GM12874 (cell line): ENCODE measurements around the gene TCF25.

ENCODE experiments used
- CTCF ChIP-seq: IDR thresholded peaks from 2 replicates; pipeline ENCODE4 v1.5.1; 2011; ENCODE audit warnings: low read depth, mild to moderate bottlenecking, control low read depth, low read length, moderate library complexity; ENCODE audit not compliant: insufficient read depth

TCF25 gene

GRCh38 chr16:89936981-89937380 is 63.6 kb downstream of the TCF25 start:
- no peak for TF ChIP-seq CTCF

GRCh38 chr16:89938175-89938885 is 64.9 kb downstream of the TCF25 start:
- no peak for TF ChIP-seq CTCF

- no peak for TF ChIP-seq CTCF
Measured at GRCh38 chr16:89944773-89945172, 71.4 kb downstream of the TCF25 start.

GRCh38 chr16:89945654-89946053 is 72.3 kb downstream of the TCF25 start:
- no peak for TF ChIP-seq CTCF

- no peak for TF ChIP-seq CTCF
Measured at GRCh38 chr16:89946515-89946914, 73.1 kb downstream of the TCF25 start.

- TF ChIP-seq CTCF, result no peak
Measured at GRCh38 chr16:89949121-89949742, 75.8 kb downstream of the TCF25 start.

GRCh38 chr16:89949756-89950155 is 76.4 kb downstream of the TCF25 start:
- TF ChIP-seq CTCF, result no peak
